GM12878 (cell line): ENCODE data around the gene BTBD9. TPM values are rescaled to one million over a fixed set of nuclear protein-coding genes. Genes with fewer than 3 reads are reported as not detected.

ENCODE experiments used
- CBX5 ChIP-seq: sonication (generic); IDR thresholded peaks from 2 replicates; pipeline ENCODE4 v1.6.1; 2016; ENCODE audit warnings: low read depth, moderate library complexity, mild to moderate bottlenecking, inconsistent platforms
- CHD4 ChIP-seq: fragments of 200-600 bp; sonication (generic); IDR thresholded peaks from 2 replicates; pipeline ENCODE4 v1.6.1; 2016; ENCODE audit warnings: mild to moderate bottlenecking
- FOXK2 ChIP-seq: fragments of 450-650 bp; IDR thresholded peaks from 2 replicates; pipeline ENCODE4 v1.6.1; 2017; ENCODE audit warnings: mild to moderate bottlenecking, moderate library complexity
- MTA2 ChIP-seq: fragments of 450-650 bp; IDR thresholded peaks from 2 replicates; pipeline ENCODE4 v1.6.1; 2016; ENCODE audit warnings: low read depth, mild to moderate bottlenecking, moderate library complexity
- MYB ChIP-seq: fragments of 150-350 bp; IDR thresholded peaks from 2 replicates; pipeline ENCODE4 v1.6.1; 2014; ENCODE audit warnings: mild to moderate bottlenecking, low read depth, low read length, borderline replicate concordance
- NR2C1 ChIP-seq: fragments of 450-650 bp; IDR thresholded peaks from 2 replicates; pipeline ENCODE4 v1.6.1; 2017; ENCODE audit warnings: antibody characterized with exemption, mild to moderate bottlenecking, moderate library complexity
- POU2F2 ChIP-seq: IDR thresholded peaks from 3 replicates; pipeline ENCODE4 v1.6.1; 2011; ENCODE audit warnings: low read depth, mild to moderate bottlenecking, low read length, borderline replicate concordance
- RELA ChIP-seq: fragments of 450-650 bp; IDR thresholded peaks from 2 replicates; pipeline ENCODE4 v1.8.0; 2014; ENCODE audit warnings: borderline replicate concordance; ENCODE audit not compliant: partially characterized antibody
- ZSCAN29 ChIP-seq: fragments of 450-650 bp; IDR thresholded peaks from 2 replicates; pipeline ENCODE4 v1.6.1; 2017; ENCODE audit warnings: mild to moderate bottlenecking, moderate library complexity
- polyA plus RNA-seq, 11 experiments: library from polyadenylated mRNA; depleted of rRNA in 4 of 11; unstranded in 6 of 11; stranded (reverse) in 5 of 11; fragments of >200 nt; fragmentation: Nextera tagmentation in 4 of 11; fragmentation: Illumina TruSeq in 1 of 11; extraction: Ambion mirVana in 4 of 11; extraction: Trizol in 1 of 11; gene quantifications; 1 replicate in 1 of 11; 2 replicates in 10 of 11; pipeline versions ENCODE4 v1.2.1 to v1.2.3, GENCODE V29; 2011 to 2016; ENCODE audit warnings: inconsistent platforms in 2 of 11, missing spikeins in 2 of 11, low read depth in 1 of 11
- total RNA-seq, 4 experiments: library from RNA; depleted of rRNA in 3 of 4; stranded (reverse); fragments of >200 nt in 3 of 4; fragmentation: Illumina TruSeq in 1 of 4; extraction: Trizol in 1 of 4; gene quantifications; 2 replicates each; pipeline versions ENCODE4 v1.2.1 to v1.2.3, GENCODE V29; 2013 to 2021
- TF ChIP-seq, protein P1 (sequence below): fragments of 450-650 bp; conservative IDR thresholded peaks from 2 replicates; pipeline ENCODE4 v1.6.1; 2017; ENCODE audit warnings: mild to moderate bottlenecking, moderate library complexity
- TF ChIP-seq, protein P2 (sequence below): IDR thresholded peaks from 2 replicates; pipeline ENCODE4 v1.6.1; 2011; ENCODE audit warnings: mild to moderate bottlenecking, low read depth, low read length, moderate library complexity; ENCODE audit not compliant: insufficient replicate concordance
- TF ChIP-seq, protein P3 (sequence below): fragments of 150-350 bp; IDR thresholded peaks from 2 replicates; pipeline ENCODE4 v1.6.1; 2016; ENCODE audit warnings: low read depth, low read length
- TF ChIP-seq, protein P4 (sequence below): IDR thresholded peaks from 2 replicates; pipeline ENCODE4 v1.6.1; 2012; ENCODE audit warnings: low read length, inconsistent platforms

BTBD9 gene
- total and polyA plus RNA-seq, 10 of the 15 experiments (the other 5 are each of a cell fraction or from before 2014, with no cell fraction given), result 0.22 to 8.6 (median 4.6) TPM

DNA sequence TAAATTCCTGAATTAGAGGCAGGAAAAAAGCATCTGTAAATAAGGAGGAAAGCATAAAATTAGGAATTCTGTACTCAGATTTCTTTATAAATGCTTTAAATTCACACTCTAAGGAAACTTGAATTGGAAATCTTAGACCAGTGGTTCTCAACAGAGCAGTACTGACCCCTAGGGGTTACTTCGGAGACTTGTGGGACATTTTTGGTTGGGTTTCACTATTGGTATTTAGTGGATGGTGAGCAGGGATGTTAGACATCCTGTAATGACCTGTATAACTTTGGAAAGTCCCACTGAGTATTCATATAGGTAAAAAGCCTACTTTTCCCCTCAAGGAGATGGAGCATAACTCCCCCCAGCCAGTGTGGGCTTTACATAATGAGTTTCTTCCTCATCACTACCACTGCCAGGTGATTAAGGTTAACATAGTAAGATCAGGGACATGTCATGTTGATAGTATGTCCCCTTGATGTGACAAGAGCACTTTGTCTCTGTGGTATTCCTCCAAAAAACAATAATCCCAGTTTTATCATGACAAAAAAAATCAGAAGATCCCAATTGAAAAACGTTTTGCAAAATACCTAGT lies 32.2 kb upstream of the BTBD9 start (continued):
- TF ChIP-seq NR2C1 (no peak), MYB (no peak), RELA (no peak), FOXK2 (no peak), POU2F2 (no peak), CHD4 (no peak), ZSCAN29 (no peak), MTA2 (no peak), CBX5 (no peak)
- TF ChIP-seq, protein P1, sequence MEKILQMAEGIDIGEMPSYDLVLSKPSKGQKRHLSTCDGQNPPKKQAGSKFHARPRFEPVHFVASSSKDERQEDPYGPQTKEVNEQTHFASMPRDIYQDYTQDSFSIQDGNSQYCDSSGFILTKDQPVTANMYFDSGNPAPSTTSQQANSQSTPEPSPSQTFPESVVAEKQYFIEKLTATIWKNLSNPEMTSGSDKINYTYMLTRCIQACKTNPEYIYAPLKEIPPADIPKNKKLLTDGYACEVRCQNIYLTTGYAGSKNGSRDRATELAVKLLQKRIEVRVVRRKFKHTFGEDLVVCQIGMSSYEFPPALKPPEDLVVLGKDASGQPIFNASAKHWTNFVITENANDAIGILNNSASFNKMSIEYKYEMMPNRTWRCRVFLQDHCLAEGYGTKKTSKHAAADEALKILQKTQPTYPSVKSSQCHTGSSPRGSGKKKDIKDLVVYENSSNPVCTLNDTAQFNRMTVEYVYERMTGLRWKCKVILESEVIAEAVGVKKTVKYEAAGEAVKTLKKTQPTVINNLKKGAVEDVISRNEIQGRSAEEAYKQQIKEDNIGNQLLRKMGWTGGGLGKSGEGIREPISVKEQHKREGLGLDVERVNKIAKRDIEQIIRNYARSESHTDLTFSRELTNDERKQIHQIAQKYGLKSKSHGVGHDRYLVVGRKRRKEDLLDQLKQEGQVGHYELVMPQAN, result no peak
- TF ChIP-seq, protein P2, sequence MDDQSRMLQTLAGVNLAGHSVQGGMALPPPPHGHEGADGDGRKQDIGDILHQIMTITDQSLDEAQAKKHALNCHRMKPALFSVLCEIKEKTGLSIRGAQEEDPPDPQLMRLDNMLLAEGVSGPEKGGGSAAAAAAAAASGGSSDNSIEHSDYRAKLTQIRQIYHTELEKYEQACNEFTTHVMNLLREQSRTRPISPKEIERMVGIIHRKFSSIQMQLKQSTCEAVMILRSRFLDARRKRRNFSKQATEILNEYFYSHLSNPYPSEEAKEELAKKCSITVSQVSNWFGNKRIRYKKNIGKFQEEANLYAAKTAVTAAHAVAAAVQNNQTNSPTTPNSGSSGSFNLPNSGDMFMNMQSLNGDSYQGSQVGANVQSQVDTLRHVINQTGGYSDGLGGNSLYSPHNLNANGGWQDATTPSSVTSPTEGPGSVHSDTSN, result no peak
- TF ChIP-seq, protein P3, sequence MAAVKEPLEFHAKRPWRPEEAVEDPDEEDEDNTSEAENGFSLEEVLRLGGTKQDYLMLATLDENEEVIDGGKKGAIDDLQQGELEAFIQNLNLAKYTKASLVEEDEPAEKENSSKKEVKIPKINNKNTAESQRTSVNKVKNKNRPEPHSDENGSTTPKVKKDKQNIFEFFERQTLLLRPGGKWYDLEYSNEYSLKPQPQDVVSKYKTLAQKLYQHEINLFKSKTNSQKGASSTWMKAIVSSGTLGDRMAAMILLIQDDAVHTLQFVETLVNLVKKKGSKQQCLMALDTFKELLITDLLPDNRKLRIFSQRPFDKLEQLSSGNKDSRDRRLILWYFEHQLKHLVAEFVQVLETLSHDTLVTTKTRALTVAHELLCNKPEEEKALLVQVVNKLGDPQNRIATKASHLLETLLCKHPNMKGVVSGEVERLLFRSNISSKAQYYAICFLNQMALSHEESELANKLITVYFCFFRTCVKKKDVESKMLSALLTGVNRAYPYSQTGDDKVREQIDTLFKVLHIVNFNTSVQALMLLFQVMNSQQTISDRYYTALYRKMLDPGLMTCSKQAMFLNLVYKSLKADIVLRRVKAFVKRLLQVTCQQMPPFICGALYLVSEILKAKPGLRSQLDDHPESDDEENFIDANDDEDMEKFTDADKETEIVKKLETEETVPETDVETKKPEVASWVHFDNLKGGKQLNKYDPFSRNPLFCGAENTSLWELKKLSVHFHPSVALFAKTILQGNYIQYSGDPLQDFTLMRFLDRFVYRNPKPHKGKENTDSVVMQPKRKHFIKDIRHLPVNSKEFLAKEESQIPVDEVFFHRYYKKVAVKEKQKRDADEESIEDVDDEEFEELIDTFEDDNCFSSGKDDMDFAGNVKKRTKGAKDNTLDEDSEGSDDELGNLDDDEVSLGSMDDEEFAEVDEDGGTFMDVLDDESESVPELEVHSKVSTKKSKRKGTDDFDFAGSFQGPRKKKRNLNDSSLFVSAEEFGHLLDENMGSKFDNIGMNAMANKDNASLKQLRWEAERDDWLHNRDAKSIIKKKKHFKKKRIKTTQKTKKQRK, result no peak
- TF ChIP-seq, protein P4, sequence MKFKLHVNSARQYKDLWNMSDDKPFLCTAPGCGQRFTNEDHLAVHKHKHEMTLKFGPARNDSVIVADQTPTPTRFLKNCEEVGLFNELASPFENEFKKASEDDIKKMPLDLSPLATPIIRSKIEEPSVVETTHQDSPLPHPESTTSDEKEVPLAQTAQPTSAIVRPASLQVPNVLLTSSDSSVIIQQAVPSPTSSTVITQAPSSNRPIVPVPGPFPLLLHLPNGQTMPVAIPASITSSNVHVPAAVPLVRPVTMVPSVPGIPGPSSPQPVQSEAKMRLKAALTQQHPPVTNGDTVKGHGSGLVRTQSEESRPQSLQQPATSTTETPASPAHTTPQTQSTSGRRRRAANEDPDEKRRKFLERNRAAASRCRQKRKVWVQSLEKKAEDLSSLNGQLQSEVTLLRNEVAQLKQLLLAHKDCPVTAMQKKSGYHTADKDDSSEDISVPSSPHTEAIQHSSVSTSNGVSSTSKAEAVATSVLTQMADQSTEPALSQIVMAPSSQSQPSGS, result no peak
